Measurements from ENCODE around the gene COX8C. TPM values are rescaled to one million over a fixed set of nuclear protein-coding genes. Genes with fewer than 3 reads are reported as not detected.

COX8C gene
- total and polyA plus RNA-seq, 10 of the 15 experiments (the other 5 are each of a cell fraction or from before 2014, with no cell fraction given) = 0.15 to 0.20 TPM; not detected in 8

DNA sequence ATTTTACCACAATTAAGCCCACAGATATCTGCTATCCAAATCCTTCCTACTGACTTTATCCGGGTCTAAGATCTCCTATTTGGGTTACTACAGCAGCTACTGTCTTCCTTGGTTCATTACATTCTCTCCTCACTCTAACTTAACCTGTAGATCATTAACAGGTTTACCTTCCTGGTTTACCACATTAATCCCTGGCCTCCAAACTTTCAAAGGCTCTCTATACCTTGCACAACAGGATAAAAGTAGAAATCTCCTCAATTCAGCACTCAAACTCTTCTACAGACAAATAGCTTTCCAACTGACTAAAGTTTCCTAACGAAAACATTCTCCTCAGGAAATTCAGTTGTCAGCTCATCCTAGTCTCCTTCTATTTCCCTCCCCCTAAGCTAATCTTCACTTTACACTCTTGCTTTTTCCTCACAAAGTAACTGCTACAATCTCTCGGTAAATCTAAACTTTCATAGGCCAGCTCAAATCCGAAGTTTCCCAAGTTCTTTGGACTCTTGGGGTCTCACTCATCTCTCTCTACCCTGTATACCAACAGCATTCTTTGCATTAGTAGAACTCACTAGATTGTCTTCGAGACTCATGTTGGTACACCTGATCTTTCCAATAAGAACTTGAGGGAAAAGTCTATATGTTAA is 16.9 kb upstream of the COX8C start:
- no peak for FAIRE-seq
- 0 out of 2 replicates have a peak, but pooled peaks cover 4% of the 10 kb centered on the region for H4K20me1 ChIP-seq (ENCODE audit: control insufficient read depth, insufficient read depth)
- H3K4me1 ChIP-seq (ENCODE audit: control insufficient read depth, insufficient read depth, low read length) = peaks cover 8% of the 10 kb centered on the region
- intact Hi-C loops (cut with micrococcal nuclease; ENCODE audit: unreplicated experiment) = loop anchor here (5.0 kb wide), 1 partner anchor 202 kb away; no protein-coding TSS in a partner anchor
- H3K79me2 ChIP-seq (ENCODE audit: control insufficient read depth, insufficient read depth, low read length) = peaks cover 85% of the 10 kb centered on the region
- ChIA-PET SMC1A (ENCODE audit: uncharacterized antibody, unreplicated experiment) (interaction anchor here (0.7 to 3.3 kb wide), 21 partner anchors 10 to 217 kb away, joined by 3 to 41 read pairs (median 6); partner anchors contain the start of genes GON7 and UBR7), POLR2A (interaction anchor here (0.7 to 2.4 kb wide), 7 partner anchors 8 to 198 kb away, joined by 3 to 11 read pairs (median 4); partner anchors contain the start of gene MOAP1), RAD21 (ENCODE audit: unreplicated experiment) (interaction anchor here (0.6 to 3.6 kb wide), 12 partner anchors 10 to 218 kb away, joined by 3 to 18 read pairs (median 6); partner anchors contain the start of genes GON7 and UBR7), CTCF (interaction anchor here (0.6 to 4.1 kb wide), 14 partner anchors 11 to 290 kb away, joined by 3 to 26 read pairs (median 4); partner anchors contain the start of gene UBR7)
- peak overlapping the region; percentile 48 for H3K27ac ChIP-seq (ENCODE audit: control insufficient read depth, insufficient read depth)
- no peaks in the 10 kb centered on the region for H3K27me3 ChIP-seq (replicated peaks in 1 of 2; ENCODE audit: control insufficient read depth in 2 of 2, insufficient read depth in 2 of 2, low read length in 1 of 2)
- peak overlapping the region; percentile 86 for H3K4me3 ChIP-seq
- H3K4me2 ChIP-seq (ENCODE audit: control insufficient read depth, insufficient read depth) = peak overlapping the region; percentile 78
- no peak for DNase-seq (ENCODE audit: low read depth, low spot score)
- TF ChIP-seq, protein P1, sequence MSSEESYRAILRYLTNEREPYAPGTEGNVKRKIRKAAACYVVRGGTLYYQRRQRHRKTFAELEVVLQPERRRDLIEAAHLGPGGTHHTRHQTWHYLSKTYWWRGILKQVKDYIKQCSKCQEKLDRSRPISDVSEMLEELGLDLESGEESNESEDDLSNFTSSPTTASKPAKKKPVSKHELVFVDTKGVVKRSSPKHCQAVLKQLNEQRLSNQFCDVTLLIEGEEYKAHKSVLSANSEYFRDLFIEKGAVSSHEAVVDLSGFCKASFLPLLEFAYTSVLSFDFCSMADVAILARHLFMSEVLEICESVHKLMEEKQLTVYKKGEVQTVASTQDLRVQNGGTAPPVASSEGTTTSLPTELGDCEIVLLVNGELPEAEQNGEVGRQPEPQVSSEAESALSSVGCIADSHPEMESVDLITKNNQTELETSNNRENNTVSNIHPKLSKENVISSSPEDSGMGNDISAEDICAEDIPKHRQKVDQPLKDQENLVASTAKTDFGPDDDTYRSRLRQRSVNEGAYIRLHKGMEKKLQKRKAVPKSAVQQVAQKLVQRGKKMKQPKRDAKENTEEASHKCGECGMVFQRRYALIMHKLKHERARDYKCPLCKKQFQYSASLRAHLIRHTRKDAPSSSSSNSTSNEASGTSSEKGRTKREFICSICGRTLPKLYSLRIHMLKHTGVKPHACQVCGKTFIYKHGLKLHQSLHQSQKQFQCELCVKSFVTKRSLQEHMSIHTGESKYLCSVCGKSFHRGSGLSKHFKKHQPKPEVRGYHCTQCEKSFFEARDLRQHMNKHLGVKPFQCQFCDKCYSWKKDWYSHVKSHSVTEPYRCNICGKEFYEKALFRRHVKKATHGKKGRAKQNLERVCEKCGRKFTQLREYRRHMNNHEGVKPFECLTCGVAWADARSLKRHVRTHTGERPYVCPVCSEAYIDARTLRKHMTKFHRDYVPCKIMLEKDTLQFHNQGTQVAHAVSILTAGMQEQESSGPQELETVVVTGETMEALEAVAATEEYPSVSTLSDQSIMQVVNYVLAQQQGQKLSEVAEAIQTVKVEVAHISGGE (CRISPR knock-in tag; IDR thresholded peaks at IDR 0.05) = no peak
- peak; percentile 24; a peak in 1 of 4 replicates for TF ChIP-seq IKZF2 (IDR thresholded peaks at IDR 0.05)
- BruUV-seq (replicated peaks) = TSS peak; percentile 41
- H2AFZ ChIP-seq (ENCODE audit: control insufficient read depth, low read depth, low read length) = no peak overlapping the region
- H3K9ac ChIP-seq (ENCODE audit: control insufficient read depth, insufficient read depth, low read length) = peak overlapping the region; percentile 47; the same call in 1 of the 2 replicates
- 96% methylated on average over 5 of the region's 5 CpGs for WGBS (ENCODE audit: insufficient coverage, insufficient replicate concordance, low lambda C conversion rate, missing lambda C conversion rate)
- H3K9me3 ChIP-seq (replicated peaks; ENCODE audit: control insufficient read depth, insufficient read depth, low read length) = no peaks in the 10 kb centered on the region; the same call in 2 of the 3 replicates
- no peak for ATAC-seq
- no peaks in the 10 kb centered on the region; a peak in 1 of 4 replicates for H3K36me3 ChIP-seq (ENCODE audit: control insufficient read depth in 2 of 2, insufficient read depth in 2 of 2, low read length in 1 of 2)
- in situ Hi-C loops (cut with MboI) = no loop called here

Data from GM12878 (cell line).